Osteoblast (primary cell): ENCODE data around the gene ADORA2A. TPM values are rescaled to one million over a fixed set of nuclear protein-coding genes. Genes with fewer than 3 reads are reported as not detected.

Experiments used
- DNase-seq: peaks from one replicate; pipeline ENCODE4 v3.0.0; 2011; ENCODE audit warnings: low spot score, mixed read lengths; ENCODE audit not compliant: insufficient read length; ENCODE audit errors: missing footprints
- H2AFZ ChIP-seq: 2 replicates; pipeline ENCODE4 v1.6.0; 2011; ENCODE audit warnings: mild to moderate bottlenecking, low read length
- H3K27ac ChIP-seq: 2 replicates; pipeline ENCODE4 v1.5.1; 2011; ENCODE audit warnings: mild to moderate bottlenecking, low read depth, low read length, moderate library complexity
- H3K27me3 ChIP-seq: 2 replicates; pipeline ENCODE4 v1.6.0; 2012; ENCODE audit warnings: mild to moderate bottlenecking, control low read depth, inconsistent platforms, low read length, moderate library complexity; ENCODE audit not compliant: insufficient read depth
- H3K36me3 ChIP-seq: 2 replicates; pipeline ENCODE4 v1.5.1; 2011; ENCODE audit warnings: mild to moderate bottlenecking, low read length, control low read depth, moderate library complexity; ENCODE audit not compliant: insufficient read depth
- H3K4me1 ChIP-seq: 2 replicates; pipeline ENCODE4 v1.5.1; 2011; ENCODE audit warnings: mild to moderate bottlenecking, low read length, control low read depth, moderate library complexity; ENCODE audit not compliant: insufficient read depth
- H3K4me2 ChIP-seq: 2 replicates; pipeline ENCODE4 v1.6.0; 2011; ENCODE audit warnings: mild to moderate bottlenecking, low read length; ENCODE audit not compliant: insufficient read depth
- H3K4me3 ChIP-seq: fragments of 200-600 bp; sonication (generic); 3 replicates; pipeline ENCODE4 v1.5.1; 2012; ENCODE audit warnings: mild to moderate bottlenecking, low read length, inconsistent platforms; ENCODE audit not compliant: insufficient read depth
- H3K79me2 ChIP-seq: 2 replicates; pipeline ENCODE4 v1.6.0; 2012; ENCODE audit warnings: mild to moderate bottlenecking, low read length, control low read depth, inconsistent platforms; ENCODE audit not compliant: insufficient read depth
- H3K9me3 ChIP-seq: 2 replicates; pipeline ENCODE4 v1.5.1; 2011; ENCODE audit warnings: low read depth, low read length, control low read depth
- H4K20me1 ChIP-seq: 2 replicates; pipeline ENCODE4 v1.6.0; 2012; ENCODE audit warnings: mild to moderate bottlenecking, low read length, control low read depth; ENCODE audit not compliant: insufficient read depth
- total RNA-seq: library from RNA; depleted of rRNA; stranded (reverse); fragments of >200 nt; gene quantifications from 2 replicates; pipeline ENCODE4 v1.2.3, GENCODE V29; 2012
- TF ChIP-seq, protein P1 (sequence below): IDR thresholded peaks from 2 replicates; pipeline ENCODE4 v1.5.1; 2011; ENCODE audit warnings: mild to moderate bottlenecking, low read depth, low read length, moderate library complexity; ENCODE audit errors: extremely low read depth

ADORA2A gene
- total RNA-seq, 1 donor: 0.72 TPM

DNA sequence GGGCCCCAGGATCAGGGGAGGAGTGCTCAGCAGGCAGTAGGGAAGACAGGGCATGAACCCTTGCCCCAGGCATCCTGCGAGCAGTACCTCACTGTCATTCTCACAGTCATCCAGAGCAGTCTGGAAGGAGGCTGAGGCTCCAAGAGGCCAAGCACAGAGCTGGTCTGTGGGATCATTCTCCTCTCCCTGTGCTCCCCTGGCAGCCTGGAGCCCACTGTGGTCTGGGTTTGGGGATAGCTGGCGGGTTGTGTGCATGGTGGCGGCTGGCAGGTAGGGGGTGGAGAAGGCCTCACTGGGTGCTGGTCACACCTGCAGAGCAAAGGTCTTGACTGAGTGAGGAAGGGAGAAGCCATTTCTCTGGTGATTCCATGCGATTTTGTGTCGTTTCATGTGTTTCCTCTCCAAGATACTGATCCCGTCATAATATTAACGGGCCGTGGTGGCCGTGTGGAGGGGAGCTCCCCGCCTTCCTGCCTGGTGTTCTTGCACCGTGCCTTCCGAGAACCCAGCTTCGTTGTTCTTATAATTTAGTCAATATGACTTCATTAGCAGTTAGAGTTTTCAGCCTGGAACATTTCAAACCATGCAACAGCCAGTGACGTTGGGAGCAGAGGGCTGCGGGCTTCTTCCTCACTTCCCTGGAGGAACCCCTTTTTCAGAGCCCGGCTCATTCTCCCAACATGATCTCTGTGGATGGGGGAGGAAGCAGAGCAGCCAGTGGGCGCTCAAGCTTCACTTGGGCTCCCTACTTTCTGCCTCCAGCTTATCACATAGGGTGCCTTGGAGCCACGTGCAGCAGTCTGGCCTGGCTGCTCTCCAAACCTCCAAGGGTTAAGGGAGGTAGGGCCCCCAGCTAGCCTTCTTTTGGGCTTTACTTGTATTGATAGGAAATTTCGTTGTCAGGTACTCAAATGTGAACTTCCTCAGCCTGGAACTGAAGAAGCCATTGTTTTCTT is 20.8 kb upstream of the ADORA2A start:
- H4K20me1 ChIP-seq: peaks cover 47% of the 10 kb centered on the region
- peak; percentile 50 for DNase-seq
- no peak overlapping the region for H2AFZ ChIP-seq
- no peaks in the 10 kb centered on the region for H3K27me3 ChIP-seq
- H3K36me3 ChIP-seq: peaks cover 29% of the 10 kb centered on the region
- peaks cover 36% of the 10 kb centered on the region for H3K79me2 ChIP-seq
- no peak overlapping the region for H3K4me2 ChIP-seq
- H3K4me1 ChIP-seq: peaks cover 12% of the 10 kb centered on the region
- H3K4me3 ChIP-seq: no peak overlapping the region
- no peaks in the 10 kb centered on the region for H3K9me3 ChIP-seq
- no peak overlapping the region for H3K27ac ChIP-seq
- TF ChIP-seq, protein P1, sequence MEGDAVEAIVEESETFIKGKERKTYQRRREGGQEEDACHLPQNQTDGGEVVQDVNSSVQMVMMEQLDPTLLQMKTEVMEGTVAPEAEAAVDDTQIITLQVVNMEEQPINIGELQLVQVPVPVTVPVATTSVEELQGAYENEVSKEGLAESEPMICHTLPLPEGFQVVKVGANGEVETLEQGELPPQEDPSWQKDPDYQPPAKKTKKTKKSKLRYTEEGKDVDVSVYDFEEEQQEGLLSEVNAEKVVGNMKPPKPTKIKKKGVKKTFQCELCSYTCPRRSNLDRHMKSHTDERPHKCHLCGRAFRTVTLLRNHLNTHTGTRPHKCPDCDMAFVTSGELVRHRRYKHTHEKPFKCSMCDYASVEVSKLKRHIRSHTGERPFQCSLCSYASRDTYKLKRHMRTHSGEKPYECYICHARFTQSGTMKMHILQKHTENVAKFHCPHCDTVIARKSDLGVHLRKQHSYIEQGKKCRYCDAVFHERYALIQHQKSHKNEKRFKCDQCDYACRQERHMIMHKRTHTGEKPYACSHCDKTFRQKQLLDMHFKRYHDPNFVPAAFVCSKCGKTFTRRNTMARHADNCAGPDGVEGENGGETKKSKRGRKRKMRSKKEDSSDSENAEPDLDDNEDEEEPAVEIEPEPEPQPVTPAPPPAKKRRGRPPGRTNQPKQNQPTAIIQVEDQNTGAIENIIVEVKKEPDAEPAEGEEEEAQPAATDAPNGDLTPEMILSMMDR: no peak

DNA sequence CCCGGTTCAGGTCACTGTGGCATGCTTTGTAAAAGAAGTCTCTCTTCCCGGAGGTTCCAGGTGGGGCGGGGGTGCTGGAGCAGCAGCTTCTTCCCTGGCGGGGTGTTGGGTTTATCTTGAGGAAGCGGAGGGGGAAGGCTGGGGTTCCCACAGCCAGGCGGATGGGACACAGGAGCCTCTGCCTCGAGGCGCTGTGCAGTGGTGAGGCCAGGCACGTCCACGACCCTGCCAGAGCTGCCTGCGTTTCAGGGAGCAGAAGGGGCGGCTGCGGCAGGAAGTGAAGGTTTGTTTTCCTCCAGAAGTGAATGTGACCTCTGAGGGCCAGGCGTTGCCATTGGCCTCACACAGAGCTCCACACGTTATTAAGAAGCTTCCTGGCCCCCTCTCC is 20.1 kb upstream of the ADORA2A start:
- Histone ChIP-seq H3K4me2 (no peak overlapping the region), H3K27me3 (no peaks in the 10 kb centered on the region), H3K27ac (no peak overlapping the region), H4K20me1 (peaks cover 50% of the 10 kb centered on the region), H2AFZ (no peak overlapping the region), H3K4me3 (no peak overlapping the region), H3K79me2 (peaks cover 36% of the 10 kb centered on the region), H3K36me3 (peaks cover 32% of the 10 kb centered on the region), H3K4me1 (peaks cover 9% of the 10 kb centered on the region), H3K9me3 (no peaks in the 10 kb centered on the region)
- TF ChIP-seq, protein P1: no peak
- peak; percentile 10 for DNase-seq

DNA sequence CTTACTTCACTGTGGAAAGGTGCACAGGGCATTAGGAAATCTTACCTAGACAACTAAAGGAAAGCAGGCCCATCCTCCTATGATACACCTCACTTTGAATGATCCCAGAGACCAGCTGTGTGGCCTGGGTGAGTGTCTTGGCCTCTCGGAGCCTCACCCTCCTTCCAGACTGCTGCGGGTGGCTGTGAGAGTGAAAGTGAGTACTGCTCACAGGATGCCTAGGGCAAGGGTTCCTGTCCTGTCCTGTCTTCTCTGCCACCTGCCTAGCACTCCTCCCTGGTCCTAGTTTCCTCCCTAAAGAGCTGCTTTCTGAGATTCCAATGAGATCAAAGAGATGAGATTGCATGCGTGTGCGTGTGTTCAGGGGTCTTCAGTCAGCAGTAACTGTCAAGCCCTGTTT is 19.5 kb upstream of the ADORA2A start:
- Histone ChIP-seq H4K20me1 (peaks cover 47% of the 10 kb centered on the region), H3K4me3 (no peak overlapping the region), H3K4me2 (no peak overlapping the region), H3K27ac (no peak overlapping the region), H3K79me2 (peaks cover 36% of the 10 kb centered on the region), H3K36me3 (peaks cover 38% of the 10 kb centered on the region), H3K27me3 (no peaks in the 10 kb centered on the region), H3K4me1 (peaks cover 3% of the 10 kb centered on the region), H2AFZ (no peak overlapping the region), H3K9me3 (no peaks in the 10 kb centered on the region)
- TF ChIP-seq, protein P1: no peak
- peak; percentile 35 for DNase-seq

DNA sequence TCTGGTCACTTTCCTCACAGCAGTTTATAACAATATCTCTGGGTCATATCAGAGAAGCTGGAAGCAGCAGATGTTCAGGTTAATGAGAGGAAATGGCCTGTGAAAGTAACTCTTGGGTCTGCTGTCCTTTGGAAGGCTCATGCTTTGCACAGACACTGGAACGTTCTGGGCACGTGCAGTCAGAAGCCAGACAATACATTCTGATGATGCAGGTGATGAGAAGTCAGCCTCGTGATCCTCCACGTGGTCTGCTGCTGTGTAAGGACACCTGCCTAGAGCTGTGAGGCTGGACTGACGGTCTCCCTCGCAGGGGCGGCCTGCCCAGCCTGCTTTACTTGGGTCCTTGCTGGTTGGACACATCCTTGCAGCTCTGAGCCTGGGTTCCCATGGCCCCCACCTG is 18.8 kb upstream of the ADORA2A start:
- TF ChIP-seq, protein P1: no peak
- no peaks in the 10 kb centered on the region for H3K4me1 ChIP-seq
- no peaks in the 10 kb centered on the region for H3K9me3 ChIP-seq
- no peak overlapping the region for H3K4me3 ChIP-seq
- H3K4me2 ChIP-seq: no peak overlapping the region
- peaks cover 36% of the 10 kb centered on the region for H3K79me2 ChIP-seq
- peaks cover 45% of the 10 kb centered on the region for H4K20me1 ChIP-seq
- peaks cover 41% of the 10 kb centered on the region for H3K36me3 ChIP-seq
- DNase-seq: peak; percentile 3
- no peak overlapping the region for H2AFZ ChIP-seq
- H3K27ac ChIP-seq: no peak overlapping the region
- no peaks in the 10 kb centered on the region for H3K27me3 ChIP-seq
